IMR-90 (cell line): ENCODE measurements around the gene CDH13. TPM values are rescaled to one million over a fixed set of nuclear protein-coding genes. Genes with fewer than 3 reads are reported as not detected.

Experiments
- ATAC-seq: fragments of 200-7000 bp; cut with Tn5 transposase; 2 replicates; pipeline ENCODE4 v1.9.1; 2020; ENCODE audit warnings: low read depth, mild to moderate bottlenecking, moderate library complexity
- BruUV-seq: library from RNA; stranded (reverse); fragments of 400-500 nt; replicated peaks from 2 replicates; lab custom pipeline; 2021; lab: Mats Ljungman, UMichigan
- CTCF ChIA-PET: fragments of 300-600 bp; formaldehyde crosslinking; extraction: SDS; loops from one replicate; lab custom pipeline; 2021; ENCODE audit warnings: antibody characterized with exemption; lab: Yijun Ruan, JAX
- POLR2A ChIA-PET: fragments of 300-600 bp; sonication (Branson Sonifier 250); formaldehyde crosslinking; loops from one replicate; lab custom pipeline; 2022; ENCODE audit warnings: antibody characterized with exemption; ENCODE audit not compliant: unreplicated experiment; lab: Charles Lee
- DNase-seq: peaks from one replicate; pipeline ENCODE4 v3.0.0; 2013
- H2AFZ ChIP-seq: replicated peaks from 2 replicates; pipeline ENCODE3; 2013; ENCODE audit warnings: low read length, mild to moderate bottlenecking; ENCODE audit not compliant: poor library complexity
- H2AK5ac ChIP-seq: 2 replicates; pipeline ENCODE4 v1.6.1; 2013; ENCODE audit warnings: low read depth, low read length, inconsistent platforms
- H2AK9ac ChIP-seq: replicated peaks from 2 replicates; pipeline ENCODE3; 2013; ENCODE audit warnings: mild to moderate bottlenecking, low read depth, low read length, moderate library complexity; ENCODE audit not compliant: poor library complexity
- H2BK120ac ChIP-seq: 2 replicates; pipeline ENCODE4 v1.6.1; 2013; ENCODE audit warnings: low read depth, low read length, inconsistent platforms
- H2BK15ac ChIP-seq: 3 replicates; pipeline ENCODE4 v1.6.1; 2013; ENCODE audit warnings: low read depth, low read length, inconsistent platforms
- H2BK20ac ChIP-seq: 2 replicates; pipeline ENCODE4 v1.6.1; 2013; ENCODE audit warnings: low read depth, mild to moderate bottlenecking, inconsistent platforms, low read length, moderate library complexity
- H2BK5ac ChIP-seq: 2 replicates; pipeline ENCODE4 v1.6.1; 2013; ENCODE audit warnings: mild to moderate bottlenecking, low read depth, low read length, inconsistent platforms; ENCODE audit not compliant: poor library complexity, severe bottlenecking
- H3K14ac ChIP-seq: replicated peaks from 2 replicates; pipeline ENCODE4 v1.6.1; 2013; ENCODE audit warnings: low read depth, low read length, inconsistent platforms
- H3K18ac ChIP-seq: 2 replicates; pipeline ENCODE4 v1.6.1; 2013; ENCODE audit warnings: low read depth, low read length, control low read depth
- H3K23ac ChIP-seq: 2 replicates; pipeline ENCODE4 v1.6.1; 2013; ENCODE audit warnings: low read depth, low read length, inconsistent platforms
- H3K27ac ChIP-seq: 2 replicates; pipeline ENCODE4 v1.5.1; 2013; ENCODE audit warnings: mild to moderate bottlenecking, control low read depth, low read length; ENCODE audit not compliant: insufficient read depth
- H3K27me3 ChIP-seq: 2 replicates; pipeline ENCODE4 v1.6.1; 2013; ENCODE audit warnings: low read length; ENCODE audit not compliant: control insufficient read depth, insufficient read depth
- H3K36me3 ChIP-seq: 2 replicates; pipeline ENCODE4 v1.6.1; 2013; ENCODE audit warnings: low read length, mixed read lengths; ENCODE audit not compliant: control insufficient read depth, insufficient read depth
- H3K4ac ChIP-seq: 2 replicates; pipeline ENCODE4 v1.6.1; 2013; ENCODE audit warnings: low read depth, low read length, inconsistent platforms
- H3K4me1 ChIP-seq: 2 replicates; pipeline ENCODE4 v1.6.1; 2013; ENCODE audit warnings: low read length, mixed read lengths; ENCODE audit not compliant: control insufficient read depth, insufficient read depth
- H3K4me2 ChIP-seq: 2 replicates; pipeline ENCODE4 v1.6.1; 2013; ENCODE audit warnings: low read depth, mild to moderate bottlenecking, control low read depth, low read length, moderate library complexity
- H3K4me3 ChIP-seq: 2 replicates; pipeline ENCODE4 v1.5.1; 2013; ENCODE audit warnings: low read depth, mild to moderate bottlenecking, control low read depth, low read length, moderate library complexity; ENCODE audit not compliant: insufficient read depth
- H3K56ac ChIP-seq: 2 replicates; pipeline ENCODE4 v1.6.1; 2013; ENCODE audit warnings: low read length, inconsistent platforms; ENCODE audit not compliant: insufficient read depth; ENCODE audit errors: extremely low read depth
- H3K79me1 ChIP-seq, 2 experiments: 2 replicates each; pipeline ENCODE4 v1.6.1; 2013; ENCODE audit warnings: low read length in 2 of 2, inconsistent platforms in 1 of 2, low read depth in 1 of 2
- H3K9ac ChIP-seq: 2 replicates; pipeline ENCODE4 v1.6.1; 2013; ENCODE audit warnings: low read depth, low read length, control low read depth
- H3K9me1 ChIP-seq: 2 replicates; pipeline ENCODE4 v1.6.1; 2013; ENCODE audit warnings: low read length, inconsistent platforms; ENCODE audit not compliant: insufficient read depth
- H3K9me3 ChIP-seq: 2 replicates; pipeline ENCODE4 v1.6.1; 2013; ENCODE audit warnings: low read length; ENCODE audit not compliant: control insufficient read depth, insufficient read depth
- H4K20me1 ChIP-seq: 2 replicates; pipeline ENCODE4 v1.6.1; 2013; ENCODE audit warnings: low read length, inconsistent platforms; ENCODE audit not compliant: insufficient read depth
- H4K5ac ChIP-seq: 2 replicates; pipeline ENCODE4 v1.6.1; 2013; ENCODE audit warnings: mild to moderate bottlenecking, low read depth, low read length, control low read depth
- H4K8ac ChIP-seq, 2 experiments: 2 replicates each; pipeline ENCODE4 v1.6.1; 2013; ENCODE audit warnings: low read depth in 2 of 2, low read length in 2 of 2, control low read depth in 1 of 2, inconsistent platforms in 1 of 2
- H4K91ac ChIP-seq: 2 replicates; pipeline ENCODE4 v1.6.1; 2013; ENCODE audit warnings: low read depth, low read length, inconsistent platforms; ENCODE audit not compliant: insufficient read depth
- BHLHE40 ChIP-seq: fragments of 150-350 bp; IDR thresholded peaks from 2 replicates; pipeline ENCODE4 v1.6.1; 2016; ENCODE audit warnings: mild to moderate bottlenecking, low read depth, low read length
- CEBPB ChIP-seq: IDR thresholded peaks from 2 replicates; pipeline ENCODE4 v1.6.1; 2012; ENCODE audit warnings: low read depth, low read length, improper control_type of control experiment
- CHD1 ChIP-seq: IDR thresholded peaks from 2 replicates; pipeline ENCODE4 v1.6.1; 2012; ENCODE audit warnings: low read depth, low read length, improper control_type of control experiment
- CTCF ChIP-seq: conservative IDR thresholded peaks from 2 replicates; pipeline ENCODE4 v1.5.1; 2012; ENCODE audit warnings: mild to moderate bottlenecking, low read depth, low read length, improper control_type of control experiment
- ELK1 ChIP-seq: fragments of 150-350 bp; IDR thresholded peaks from 2 replicates; pipeline ENCODE4 v1.6.1; 2016; ENCODE audit warnings: low read depth, mild to moderate bottlenecking, low read length, moderate library complexity, borderline replicate concordance
- FOS ChIP-seq: fragments of 150-350 bp; IDR thresholded peaks from 2 replicates; pipeline ENCODE4 v1.6.1; 2016; ENCODE audit warnings: low read depth, low read length
- MAFK ChIP-seq: IDR thresholded peaks from 2 replicates; pipeline ENCODE4 v1.6.1; 2012; ENCODE audit warnings: low read depth, low read length, improper control_type of control experiment
- MAZ ChIP-seq: IDR thresholded peaks from 2 replicates; pipeline ENCODE4 v1.6.1; 2012; ENCODE audit warnings: low read depth, mild to moderate bottlenecking, low read length, improper control_type of control experiment, moderate library complexity, borderline replicate concordance
- MXI1 ChIP-seq: IDR thresholded peaks from 2 replicates; pipeline ENCODE4 v1.6.1; 2012; ENCODE audit warnings: low read depth, mild to moderate bottlenecking, low read length, moderate library complexity, borderline replicate concordance
- NFE2L2 ChIP-seq: fragments of 150-350 bp; IDR thresholded peaks from 2 replicates; pipeline ENCODE4 v1.6.1; 2016; ENCODE audit warnings: low read depth, mild to moderate bottlenecking, low read length
- POLR2A ChIP-seq: IDR thresholded peaks from 2 replicates; pipeline ENCODE4 v1.6.1; 2012; ENCODE audit warnings: mild to moderate bottlenecking, low read depth, low read length
- RAD21 ChIP-seq: IDR thresholded peaks from 2 replicates; pipeline ENCODE4 v1.6.1; 2012; ENCODE audit warnings: low read length, improper control_type of control experiment
- RCOR1 ChIP-seq: IDR thresholded peaks from 2 replicates; pipeline ENCODE4 v1.6.1; 2012; ENCODE audit warnings: mild to moderate bottlenecking, low read length, improper control_type of control experiment; ENCODE audit not compliant: insufficient replicate concordance
- RFX5 ChIP-seq: IDR thresholded peaks from 2 replicates; pipeline ENCODE4 v1.8.0; 2012; ENCODE audit warnings: low read depth, mild to moderate bottlenecking, low read length, moderate library complexity
- SMC3 ChIP-seq: fragments of 150-350 bp; IDR thresholded peaks from 2 replicates; pipeline ENCODE4 v1.6.1; 2016; ENCODE audit warnings: low read depth, mild to moderate bottlenecking, antibody characterized with exemption, low read length, moderate library complexity
- USF2 ChIP-seq: fragments of 150-350 bp; IDR thresholded peaks from 2 replicates; pipeline ENCODE4 v1.6.1; 2017; ENCODE audit warnings: mild to moderate bottlenecking, antibody characterized with exemption, low read length, low read depth
- WGBS, 2 experiments: methylation state at CpG; one replicate each; pipeline versions ENCODE4 v1.1.5 to v1.1.7; 2013; ENCODE audit warnings: missing lambda C conversion rate in 2 of 2; ENCODE audit not compliant: insufficient read length in 1 of 2; ENCODE audit errors: extremely low coverage in 2 of 2; 5-methylcytosine and 5-hydroxymethylcytosine counted together
- dilution Hi-C: fragments of 300-500 bp; cut with HindIII; formaldehyde crosslinking; loops from one replicate; pipeline ENCODE4 v1.14.3; 2018; ENCODE audit warnings: low sequenced_read_pairs; ENCODE audit not compliant: unreplicated experiment
- in situ Hi-C: fragments of 300-500 bp; cut with MboI; formaldehyde crosslinking; loops from 3 replicates; pipeline ENCODE4 v1.14.3; 2019; ENCODE audit warnings: low sequenced_read_pairs, inconsistent platforms, mixed read lengths
- intact Hi-C: fragments of 100-400 bp; cut with micrococcal nuclease; formaldehyde crosslinking; loops from 2 replicates; pipeline ENCODE4 v1.10.0; 2022
- polyA plus RNA-seq, 3 experiments: library from polyadenylated mRNA; depleted of rRNA; stranded (reverse); fragments of >200 nt; gene quantifications; 2 replicates each; pipeline ENCODE4 v1.2.3, GENCODE V29; 2012; ENCODE audit warnings: low replicate concordance in 1 of 3
- total RNA-seq: library from RNA; depleted of rRNA; stranded (reverse); fragments of >200 nt; gene quantifications from 2 replicates; pipeline ENCODE4 v1.2.3, GENCODE V29; 2012

The CDH13 gene
- total and polyA plus RNA-seq, 2 of the 4 experiments (the other 2 are of a cell fraction) = 61.6 to 74.7 TPM

GRCh38 chr16:83171396-83171795 is 544.6 kb downstream of the CDH13 start:
- Histone ChIP-seq H3K14ac (no peak overlapping the region), H3K4me3 (no peak overlapping the region), H3K27ac (no peak overlapping the region), H3K18ac (no peak overlapping the region), H3K4ac (no peak overlapping the region), H2AK9ac (no peak overlapping the region), H3K23ac (no peak overlapping the region), H3K79me1 (no peaks in the 10 kb centered on the region; a peak in 1 of 4 replicates), H3K9ac (no peak overlapping the region), H3K56ac (no peak overlapping the region), H4K5ac (no peak overlapping the region), H4K20me1 (no peaks in the 10 kb centered on the region), H3K36me3 (no peaks in the 10 kb centered on the region), H2AFZ (no peak overlapping the region), H3K9me1 (no peaks in the 10 kb centered on the region), H2BK120ac (no peak overlapping the region), H2BK20ac (no peak overlapping the region), H3K4me1 (peaks cover 2% of the 10 kb centered on the region), H2BK5ac (no peak overlapping the region), H3K4me2 (no peak overlapping the region), H2AK5ac (no peak overlapping the region), H3K27me3 (no peaks in the 10 kb centered on the region), H4K91ac (no peak overlapping the region), H3K9me3 (no peaks in the 10 kb centered on the region), H4K8ac (no peak overlapping the region), H2BK15ac (no peak overlapping the region)
- TF ChIP-seq RCOR1 = no peak
- TF ChIP-seq CEBPB = no peak
- no peak for TF ChIP-seq SMC3
- no peak for TF ChIP-seq USF2
- no peak for TF ChIP-seq RAD21
- TF ChIP-seq BHLHE40 = no peak
- TF ChIP-seq CHD1 = no peak
- no peak for TF ChIP-seq POLR2A
- TF ChIP-seq RFX5 = no peak
- TF ChIP-seq ELK1 = no peak
- no peak for TF ChIP-seq NFE2L2
- no peak for TF ChIP-seq MAFK
- TF ChIP-seq MAZ = no peak
- TF ChIP-seq FOS = no peak
- TF ChIP-seq CTCF = no peak
- no peak for TF ChIP-seq MXI1
- ChIA-PET CTCF (no interaction called here), POLR2A (no interaction called here)
- DNase-seq (no peak), ATAC-seq (no peak)
- BruUV-seq = no TSS peak
- WGBS, 2 experiments = no CpG with 5 or more reads among the region's 3 CpGs
- dilution Hi-C loops = no loop called here
- intact Hi-C loops = no loop called here
- in situ Hi-C loops = no loop called here
